Measurements from ENCODE around the gene ISOC2.

ISOC2 gene

GRCh38 chr19:55471266-55471665, 9.8 kb upstream of the ISOC2 start:
- Histone ChIP-seq H3F3A (ENCODE audit: low read depth) (no peaks in the 10 kb centered on the region), H3K4me1 (ENCODE audit: insufficient read depth, low read length, poor library complexity, severe bottlenecking) (peaks cover 5% of the 10 kb centered on the region), H3K36me3 (ENCODE audit: insufficient read depth, low read length) (no peaks in the 10 kb centered on the region), H4K20me1 (ENCODE audit: insufficient read depth, low read length, poor library complexity, severe bottlenecking) (no peaks in the 10 kb centered on the region), H3K79me2 (ENCODE audit: insufficient read depth, low read length) (no peaks in the 10 kb centered on the region), H2AFZ (ENCODE audit: low read length) (no peak overlapping the region), H3K9me2 (replicated peaks; ENCODE audit: low read depth, low read length) (no peaks in the 10 kb centered on the region), H3K27me3 (ENCODE audit: insufficient read depth, low read length, poor library complexity, severe bottlenecking) (no peaks in the 10 kb centered on the region), H3K4me3 (ENCODE audit: low read length, poor library complexity, severe bottlenecking) (no peak overlapping the region), H3K9me3 (ENCODE audit: insufficient read depth, low read depth, low read length) (no peaks in the 10 kb centered on the region), H3K4me2 (ENCODE audit: low read depth, low read length, poor library complexity, severe bottlenecking) (no peak overlapping the region), H3K9ac (ENCODE audit: low read depth, low read length, poor library complexity, severe bottlenecking) (no peak overlapping the region)
- TF ChIP-seq CTCF (conservative IDR thresholded peaks at IDR 0.05; ENCODE audit: low read length) (no peak), EZH2phosphoT487 (IDR thresholded peaks at IDR 0.05; ENCODE audit: borderline replicate concordance) (no peak)

GRCh38 chr19:55468054-55468393, 6.6 kb upstream of the ISOC2 start:
- H3K36me3 ChIP-seq (ENCODE audit: insufficient read depth, low read length): no peaks in the 10 kb centered on the region
- H3K27me3 ChIP-seq (ENCODE audit: insufficient read depth, low read length, poor library complexity, severe bottlenecking): no peaks in the 10 kb centered on the region
- H3K79me2 ChIP-seq (ENCODE audit: insufficient read depth, low read length): no peaks in the 10 kb centered on the region
- no peaks in the 10 kb centered on the region for H3K4me1 ChIP-seq (ENCODE audit: insufficient read depth, low read length, poor library complexity, severe bottlenecking)
- no peaks in the 10 kb centered on the region for H3F3A ChIP-seq (ENCODE audit: low read depth)
- no peak overlapping the region for H3K9ac ChIP-seq (ENCODE audit: low read depth, low read length, poor library complexity, severe bottlenecking)
- peak overlapping the region; percentile 77 for H2AFZ ChIP-seq (ENCODE audit: low read length)
- no peak overlapping the region for H3K4me3 ChIP-seq (ENCODE audit: low read length, poor library complexity, severe bottlenecking)
- no peak overlapping the region for H3K4me2 ChIP-seq (ENCODE audit: low read depth, low read length, poor library complexity, severe bottlenecking)
- peak; percentile 17; the same call in 1 of the 2 replicates for TF ChIP-seq CTCF (conservative IDR thresholded peaks at IDR 0.05; ENCODE audit: low read length)
- no peak for TF ChIP-seq EZH2phosphoT487 (IDR thresholded peaks at IDR 0.05; ENCODE audit: borderline replicate concordance)
- H3K9me2 ChIP-seq (replicated peaks; ENCODE audit: low read depth, low read length): no peaks in the 10 kb centered on the region
- H4K20me1 ChIP-seq (ENCODE audit: insufficient read depth, low read length, poor library complexity, severe bottlenecking): no peaks in the 10 kb centered on the region
- no peaks in the 10 kb centered on the region for H3K9me3 ChIP-seq (ENCODE audit: insufficient read depth, low read depth, low read length)

GRCh38 chr19:55467236-55468053, 6.0 kb upstream of the ISOC2 start:
- Histone ChIP-seq H3K9me3 (ENCODE audit: insufficient read depth, low read depth, low read length) (no peaks in the 10 kb centered on the region), H3K79me2 (ENCODE audit: insufficient read depth, low read length) (no peaks in the 10 kb centered on the region), H3K9me2 (replicated peaks; ENCODE audit: low read depth, low read length) (no peaks in the 10 kb centered on the region), H3K27me3 (ENCODE audit: insufficient read depth, low read length, poor library complexity, severe bottlenecking) (no peaks in the 10 kb centered on the region), H3F3A (ENCODE audit: low read depth) (no peaks in the 10 kb centered on the region), H4K20me1 (ENCODE audit: insufficient read depth, low read length, poor library complexity, severe bottlenecking) (no peaks in the 10 kb centered on the region), H2AFZ (ENCODE audit: low read length) (peak overlapping the region; percentile 77), H3K36me3 (ENCODE audit: insufficient read depth, low read length) (no peaks in the 10 kb centered on the region), H3K9ac (ENCODE audit: low read depth, low read length, poor library complexity, severe bottlenecking) (no peak overlapping the region), H3K4me2 (ENCODE audit: low read depth, low read length, poor library complexity, severe bottlenecking) (no peak overlapping the region), H3K4me3 (ENCODE audit: low read length, poor library complexity, severe bottlenecking) (no peak overlapping the region), H3K4me1 (ENCODE audit: insufficient read depth, low read length, poor library complexity, severe bottlenecking) (peaks cover 2% of the 10 kb centered on the region)
- TF ChIP-seq EZH2phosphoT487 (IDR thresholded peaks at IDR 0.05; ENCODE audit: borderline replicate concordance) (no peak), CTCF (conservative IDR thresholded peaks at IDR 0.05; ENCODE audit: low read length) (peak; percentile 98)
